GM12873 (cell line): ENCODE measurements around the gene CHAF1B.

Experiments
- TF ChIP-seq, protein P1 (sequence below): IDR thresholded peaks from 2 replicates; pipeline ENCODE4 v1.5.1; 2012; ENCODE audit warnings: low read depth, mild to moderate bottlenecking, moderate library complexity, low read length, control low read depth; ENCODE audit not compliant: insufficient read depth; ENCODE audit errors: missing control alignments

CHAF1B gene

DNA sequence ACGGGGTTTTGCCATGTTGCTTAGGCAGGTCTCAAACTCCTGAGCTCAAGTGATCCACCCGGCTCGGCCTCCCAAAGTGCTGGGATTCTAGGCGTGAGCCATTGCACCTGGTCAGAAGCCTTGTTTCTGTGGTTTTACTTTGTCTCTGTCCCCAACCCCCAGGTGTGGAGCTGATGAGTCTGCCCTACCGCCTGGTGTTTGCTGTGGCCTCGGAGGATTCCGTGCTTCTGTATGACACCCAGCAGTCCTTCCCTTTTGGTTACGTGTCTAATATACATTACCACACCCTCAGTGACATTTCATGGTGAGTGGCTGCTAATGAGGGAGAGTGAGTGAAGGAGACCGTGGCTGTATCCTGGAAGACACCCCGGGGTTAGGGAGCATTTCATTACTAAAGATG lies 26.1 kb downstream of the CHAF1B start:
- TF ChIP-seq, protein P1, sequence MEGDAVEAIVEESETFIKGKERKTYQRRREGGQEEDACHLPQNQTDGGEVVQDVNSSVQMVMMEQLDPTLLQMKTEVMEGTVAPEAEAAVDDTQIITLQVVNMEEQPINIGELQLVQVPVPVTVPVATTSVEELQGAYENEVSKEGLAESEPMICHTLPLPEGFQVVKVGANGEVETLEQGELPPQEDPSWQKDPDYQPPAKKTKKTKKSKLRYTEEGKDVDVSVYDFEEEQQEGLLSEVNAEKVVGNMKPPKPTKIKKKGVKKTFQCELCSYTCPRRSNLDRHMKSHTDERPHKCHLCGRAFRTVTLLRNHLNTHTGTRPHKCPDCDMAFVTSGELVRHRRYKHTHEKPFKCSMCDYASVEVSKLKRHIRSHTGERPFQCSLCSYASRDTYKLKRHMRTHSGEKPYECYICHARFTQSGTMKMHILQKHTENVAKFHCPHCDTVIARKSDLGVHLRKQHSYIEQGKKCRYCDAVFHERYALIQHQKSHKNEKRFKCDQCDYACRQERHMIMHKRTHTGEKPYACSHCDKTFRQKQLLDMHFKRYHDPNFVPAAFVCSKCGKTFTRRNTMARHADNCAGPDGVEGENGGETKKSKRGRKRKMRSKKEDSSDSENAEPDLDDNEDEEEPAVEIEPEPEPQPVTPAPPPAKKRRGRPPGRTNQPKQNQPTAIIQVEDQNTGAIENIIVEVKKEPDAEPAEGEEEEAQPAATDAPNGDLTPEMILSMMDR: no peak

DNA sequence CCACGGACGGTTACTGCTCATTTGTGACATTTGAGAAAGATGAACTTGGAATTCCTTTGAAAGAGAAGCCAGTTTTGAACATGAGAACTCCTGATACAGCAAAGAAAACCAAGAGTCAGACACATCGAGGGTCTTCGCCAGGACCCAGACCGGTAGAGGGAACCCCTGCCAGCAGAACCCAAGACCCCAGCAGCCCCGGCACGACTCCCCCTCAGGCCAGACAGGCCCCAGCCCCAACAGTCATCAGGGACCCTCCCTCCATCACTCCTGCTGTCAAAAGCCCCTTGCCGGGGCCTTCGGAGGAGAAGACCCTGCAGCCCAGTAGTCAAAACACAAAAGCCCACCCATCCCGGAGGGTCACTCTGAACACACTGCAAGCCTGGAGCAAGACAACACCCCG lies 27.7 kb downstream of the CHAF1B start:
- TF ChIP-seq, protein P1: no peak

DNA sequence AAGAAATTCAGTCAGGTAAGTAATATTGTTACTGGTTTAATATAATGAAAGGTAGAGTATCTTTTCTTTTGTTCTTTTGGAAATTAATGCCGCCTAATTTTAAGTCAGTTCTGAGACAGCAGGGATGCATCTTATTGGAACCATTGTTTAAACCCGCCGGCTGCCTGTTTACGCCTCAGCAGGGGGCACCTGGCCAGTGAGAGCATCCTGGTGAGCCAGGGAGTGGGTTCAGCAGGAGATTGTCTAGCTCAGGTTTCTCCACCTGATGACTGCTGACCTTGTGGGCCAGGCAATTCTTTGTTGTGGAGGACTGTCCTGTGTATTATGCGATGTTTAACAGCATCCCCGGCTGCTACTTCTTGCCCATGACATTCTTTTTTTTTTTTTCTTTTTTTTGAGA lies 30.2 kb downstream of the CHAF1B start:
- TF ChIP-seq, protein P1: no peak

DNA sequence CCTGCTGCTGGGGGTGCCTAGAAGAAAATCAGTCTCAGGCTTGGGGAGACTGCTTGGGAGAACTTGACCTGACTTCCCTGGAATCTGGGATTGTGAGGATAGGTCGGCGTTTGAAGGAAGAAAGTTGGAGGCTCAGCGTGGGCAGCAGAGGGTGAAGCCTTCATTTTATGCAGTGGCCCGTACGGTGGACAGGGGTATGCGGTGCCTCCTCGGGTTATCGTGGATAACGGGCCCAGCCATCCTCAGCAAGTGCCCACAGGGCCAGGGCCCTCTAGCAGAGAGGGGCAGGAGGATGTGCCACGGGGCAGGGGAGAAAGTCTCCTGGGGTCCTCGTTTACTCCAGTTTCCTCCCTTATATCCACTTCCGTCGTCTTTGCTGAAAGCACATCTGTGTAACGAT lies 34.0 kb downstream of the CHAF1B start:
- TF ChIP-seq, protein P1: no peak

DNA sequence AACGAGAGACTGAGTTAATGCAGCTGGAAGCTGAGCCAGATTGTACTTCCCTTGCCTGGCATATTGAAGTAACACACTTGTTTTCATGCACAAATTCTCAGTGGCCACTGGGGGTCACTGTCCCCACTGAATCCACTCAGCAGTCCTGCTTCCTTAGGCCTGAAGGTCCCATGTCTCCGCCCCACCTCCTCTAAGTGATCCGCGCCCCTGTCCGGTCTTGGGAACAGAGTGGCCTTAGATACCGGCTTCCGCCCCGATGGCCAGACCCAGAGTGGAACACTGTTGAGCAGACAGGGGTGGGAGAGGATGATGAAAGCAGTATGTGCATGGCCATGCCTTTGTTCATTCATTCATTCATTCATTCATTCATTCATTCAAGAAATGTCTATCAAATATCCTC lies 34.8 kb downstream of the CHAF1B start:
- TF ChIP-seq, protein P1: peak; percentile 86

DNA sequence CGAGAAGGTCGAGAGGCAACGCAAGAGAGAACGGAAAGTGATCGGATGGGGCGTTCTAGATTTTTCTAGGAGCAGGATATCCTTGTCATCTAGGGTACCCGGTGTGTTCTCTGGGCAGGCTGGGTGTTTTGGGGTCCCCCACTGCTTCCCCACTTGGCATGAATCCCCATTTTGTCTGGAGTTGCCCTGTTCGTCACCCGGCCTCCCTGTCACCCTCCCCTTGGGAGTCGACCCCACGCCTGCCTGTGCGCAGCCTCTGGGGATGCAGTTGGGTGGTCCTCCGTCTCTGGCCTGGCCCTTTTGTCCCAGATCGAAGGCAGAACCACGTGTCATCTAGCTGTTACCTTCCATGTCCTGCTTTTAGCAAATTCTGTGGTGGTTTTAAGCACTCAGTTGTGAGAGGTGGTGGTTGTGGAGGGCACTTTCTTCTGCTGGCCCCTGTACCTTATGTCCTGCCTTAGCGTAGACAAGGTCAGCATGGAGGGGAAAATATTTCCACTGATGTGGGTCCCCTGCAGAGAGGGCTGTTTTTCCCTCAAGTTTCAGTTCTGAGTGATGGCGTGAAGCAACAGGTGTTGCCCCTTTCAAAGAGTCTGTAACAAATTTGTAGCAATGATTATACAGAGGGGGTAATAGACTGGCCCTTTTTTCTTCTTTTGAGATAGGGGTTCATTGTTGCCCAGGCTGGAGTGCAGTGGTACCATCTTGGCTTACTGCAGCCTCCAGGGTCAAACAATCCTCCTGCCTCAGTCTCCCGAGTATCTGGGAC lies 35.6 kb downstream of the CHAF1B start:
- TF ChIP-seq, protein P1: no peak

DNA sequence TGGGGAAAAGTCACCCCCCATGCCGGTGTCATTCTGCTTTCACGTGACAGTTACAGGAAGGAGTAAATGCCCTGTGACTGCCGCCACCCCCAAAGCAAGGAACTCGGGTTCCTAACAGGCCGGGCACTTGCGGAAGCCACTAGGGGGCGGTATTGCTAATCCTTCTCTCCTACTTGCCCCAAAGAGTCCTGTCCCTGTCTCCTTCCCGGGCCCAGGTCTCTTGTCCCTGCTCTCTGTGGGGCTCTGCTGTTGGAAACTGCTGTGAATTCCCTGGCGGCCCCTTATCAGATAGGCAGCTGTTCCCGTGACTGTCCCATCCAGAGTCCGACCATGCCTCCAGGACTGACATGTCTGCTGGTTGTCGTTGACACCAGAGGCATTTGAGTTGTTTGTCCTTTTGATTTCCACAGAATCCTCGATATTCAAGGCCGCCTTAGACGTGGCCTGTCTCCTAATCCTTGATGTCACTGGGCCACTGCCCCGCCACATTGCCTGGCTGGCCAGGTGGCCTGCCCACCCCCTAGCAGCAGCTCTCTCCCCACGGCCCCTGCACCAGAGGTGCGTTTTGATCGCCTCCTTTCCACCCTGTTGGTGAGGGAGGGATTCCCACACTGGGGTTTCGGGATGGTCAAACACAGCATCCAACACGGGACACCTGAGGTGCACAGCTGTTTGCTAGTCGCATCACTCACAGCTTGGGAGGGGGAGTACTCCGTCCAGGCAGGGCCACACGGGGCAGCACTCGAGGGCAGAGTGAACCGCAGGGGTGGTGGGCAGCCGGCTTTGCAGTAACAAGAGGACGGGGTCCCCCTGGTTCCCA lies 37.3 kb downstream of the CHAF1B start:
- TF ChIP-seq, protein P1: peak; percentile 93
